Pancreas (tissue), 10 donors: ENCODE data around the gene KRT26. TPM values are rescaled to one million over a fixed set of nuclear protein-coding genes. Genes with fewer than 3 reads are reported as not detected.

Experiments
- ATAC-seq, 4 donors: fragments of 200-7000 bp; cut with Tn5 transposase; one replicate each; pipeline versions ENCODE4 v1.8.0 to v1.9.1; 2020; ENCODE audit warnings: mild to moderate bottlenecking in 4 of 4, moderate library complexity in 4 of 4
- DNase-seq, 6 donors: peaks; one replicate each; pipeline ENCODE4 v3.0.0-alpha.2; 2020
- FAIRE-seq: peaks from 2 replicates; lab custom pipeline; 2012; peaks lifted over from hg19 to GRCh38; lab: Jason Lieb, UNC
- H3K27ac ChIP-seq, 4 donors: fragments of 200-600 bp; sonication (generic); 1 replicate in 3 of 4; 2 replicates in 1 of 4; pipeline versions ENCODE4 v1.5.0 to v1.8.0; 2020
- H3K27me3 ChIP-seq, 4 donors: fragments of 200-600 bp; one replicate each; pipeline ENCODE4 v1.8.0; 2021
- H3K36me3 ChIP-seq, 3 donors: fragments of 200-600 bp; sonication (generic) in 1 of 3; one replicate each; pipeline versions ENCODE4 v1.5.0 to v1.8.0; 2020 to 2021
- H3K4me1 ChIP-seq, 3 donors: fragments of 200-600 bp; one replicate each; pipeline ENCODE4 v1.8.0; 2021
- H3K4me3 ChIP-seq, 4 donors: fragments of 200-600 bp; sonication (generic) in 2 of 4; one replicate each; pipeline versions ENCODE4 v1.5.0 to v1.8.0; 2020 to 2021
- H3K9me3 ChIP-seq, 4 donors: fragments of 200-600 bp; one replicate each; pipeline ENCODE4 v1.8.0; 2021
- CTCF ChIP-seq, 4 donors: fragments of 200-600 bp; sonication (generic) in 3 of 4; IDR thresholded peaks; one replicate each; pipeline versions ENCODE4 v1.5.0 to v1.8.0; 2021; ENCODE audit warnings: antibody characterized with exemption in 4 of 4
- WGBS, 2 donors: extraction: QIAGEN DNeasy Blood & Tissue Kit; methylation state at CpG; one replicate each; pipeline ENCODE4 v1.1.7; 2013; 5-methylcytosine and 5-hydroxymethylcytosine counted together
- intact Hi-C, 3 donors: fragments of 100-400 bp; cut with DNase I; formaldehyde crosslinking; loops; one replicate each; pipeline versions ENCODE4 v1.11.1 to v1.14.2; 2022
- polyA plus RNA-seq, 2 donors: library from polyadenylated mRNA; stranded (reverse); fragments of 200-250 nt; gene quantifications; one replicate each; pipeline ENCODE4 v1.2.3, GENCODE V29; 2013
- total RNA-seq, 6 donors: library from RNA; stranded (reverse); fragmentation: NEBNext Ultra II Directional in 4 of 6; extraction: Animal tissue kit (Norgen Biotek cat#: 25700) in 4 of 6; gene quantifications; one replicate each; pipeline versions ENCODE4 v1.2.1 to v1.2.4, GENCODE V29; 2021 to 2023
- donor health status: healthy with polysubstance abuse.
- donor health status: DM: no; HTN: no; CAD: no; lungs with moderate emphysema.
- donor health status: DM: no; HTN: no; CAD: no.
- donor health status: control.
- donor health status: control.
- donor health status: Bipolar disorder and iron deficiency.
- donor health status: DM: yes; HTN: yes; CAD: no.
- donor health status: DM: no; HTN: no; CAD: no.
- donor health status: DM: no; HTN: no; CAD: no.
- donor health status: DM: yes; HTN: yes; CAD: no.

KRT26 gene
- total and polyA plus RNA-seq, 8 donors, result not detected

GRCh38 chr17:40818733-40819527, 46.9 kb upstream of the KRT26 start:
- FAIRE-seq (no peak), ATAC-seq (peak; percentile 97 to 99 (median 98)), DNase-seq (peak; percentile 78 to 93 (median 82))
- TF ChIP-seq CTCF (IDR thresholded peaks at IDR 0.05), result no peak
- peak overlapping the region; percentile 61 to 91 (median 86) for H3K27ac ChIP-seq
- H3K9me3 ChIP-seq, result no peaks in the 10 kb centered on the region
- intact Hi-C loops, result no loop called here
- H3K36me3 ChIP-seq, result no peaks in the 10 kb centered on the region
- H3K4me3 ChIP-seq, result peak overlapping the region; percentile 47 to 75 (median 72)
- H3K4me1 ChIP-seq, result peaks cover 0 to 18% (median 8%) of the 10 kb centered on the region in 3 donors
- 1% methylated on average over 58 to 73 of the region's 73 CpGs for WGBS, 2 donors
- H3K27me3 ChIP-seq, result no peaks in the 10 kb centered on the region

GRCh38 chr17:40818343-40818732, 46.3 kb upstream of the KRT26 start:
- Histone ChIP-seq H3K4me3 (peak overlapping the region; percentile 47 to 75 (median 72)), H3K27me3 (peaks cover 0 to 2% (median 0%) of the 10 kb centered on the region in 4 donors), H3K36me3 (no peaks in the 10 kb centered on the region), H3K27ac (peak overlapping the region; percentile 61 to 91 (median 86)), H3K4me1 (peaks cover 0 to 18% (median 8%) of the 10 kb centered on the region in 3 donors), H3K9me3 (no peaks in the 10 kb centered on the region)
- no peak for DNase-seq
- no peak for TF ChIP-seq CTCF (IDR thresholded peaks at IDR 0.05)
- FAIRE-seq, result no peak
- intact Hi-C loops, result no loop called here
- no peak for ATAC-seq
- 7 to 8% methylated on average over 7 of the region's 7 CpGs for WGBS, 2 donors

GRCh38 chr17:40817103-40817682, 45.2 kb upstream of the KRT26 start:
- FAIRE-seq (no peak), ATAC-seq (no peak), DNase-seq (no peak)
- no peaks in the 10 kb centered on the region for H3K9me3 ChIP-seq
- no peaks in the 10 kb centered on the region for H3K36me3 ChIP-seq
- H3K27me3 ChIP-seq, result peaks cover 0 to 13% (median 0%) of the 10 kb centered on the region in 4 donors
- no peak for TF ChIP-seq CTCF (IDR thresholded peaks at IDR 0.05)
- WGBS, 2 donors, result 97% methylated on average over 4 of the region's 4 CpGs
- H3K4me1 ChIP-seq, result peaks cover 0 to 18% (median 8%) of the 10 kb centered on the region in 3 donors
- H3K4me3 ChIP-seq, result no peak overlapping the region
- intact Hi-C loops, result no loop called here
- no peak overlapping the region for H3K27ac ChIP-seq

- no peak for DNase-seq
- Histone ChIP-seq H3K27me3 (peaks cover 0 to 19% (median 1%) of the 10 kb centered on the region in 4 donors), H3K4me3 (no peak overlapping the region), H3K4me1 (peaks cover 0 to 18% (median 8%) of the 10 kb centered on the region in 3 donors), H3K9me3 (no peaks in the 10 kb centered on the region), H3K36me3 (no peaks in the 10 kb centered on the region), H3K27ac (no peak overlapping the region)
- no peak for FAIRE-seq
- intact Hi-C loops, result no loop called here
- no peak for TF ChIP-seq CTCF (IDR thresholded peaks at IDR 0.05)
- WGBS, 2 donors, result 86% methylated on average over 3 of the region's 3 CpGs
- no peak for ATAC-seq
Observed at GRCh38 chr17:40816569-40816968, 44.6 kb upstream of the KRT26 start.
